BLaER1 (cell line): ENCODE measurements around the gene MYPN.
"Not testable (repeated sequence)": the region's sequence is repeated elsewhere in the genome, so short reads cannot be mapped to it uniquely, and the experiment has no call there.

Experiments
- H3K27ac ChIP-seq: shearing (Covaris generic); formaldehyde crosslinking; 2 replicates; pipeline ENCODE4 v1.8.1; 2022
- H3K27me3 ChIP-seq: shearing (Covaris generic); formaldehyde crosslinking; 2 replicates; pipeline ENCODE4 v1.8.1; 2022
- H3K36me3 ChIP-seq: shearing (Covaris generic); formaldehyde crosslinking; 2 replicates; pipeline ENCODE4 v1.8.1; 2022
- H3K4me1 ChIP-seq: shearing (Covaris generic); formaldehyde crosslinking; 2 replicates; pipeline ENCODE4 v1.8.1; 2022
- H3K4me2 ChIP-seq: shearing (Covaris generic); formaldehyde crosslinking; 2 replicates; pipeline ENCODE4 v1.8.1; 2022
- H3K4me3 ChIP-seq: shearing (Covaris generic); formaldehyde crosslinking; 2 replicates; pipeline ENCODE4 v1.8.1; 2022
- H3K9ac ChIP-seq: shearing (Covaris generic); formaldehyde crosslinking; 2 replicates; pipeline ENCODE4 v1.8.1; 2022
- H3K9me3 ChIP-seq: shearing (Covaris generic); formaldehyde crosslinking; 2 replicates; pipeline ENCODE4 v1.8.1; 2022
- H4K20me1 ChIP-seq: shearing (Covaris generic); formaldehyde crosslinking; 2 replicates; pipeline ENCODE4 v1.8.1; 2022
- Cebpa-rat ChIP-seq: shearing (Covaris generic); IDR thresholded peaks from 2 replicates; pipeline ENCODE4 v1.8.1; 2022

The MYPN gene

GRCh38 chr10:68235111-68235510 lies 125.8 kb downstream of the MYPN start:
- no peak overlapping the region for H3K9ac ChIP-seq
- no peaks in the 10 kb centered on the region for H3K36me3 ChIP-seq
- no peak overlapping the region for H3K4me3 ChIP-seq
- no peak overlapping the region for H3K4me2 ChIP-seq
- peaks cover 5% of the 10 kb centered on the region for H3K4me1 ChIP-seq
- peaks cover 18% of the 10 kb centered on the region for H3K9me3 ChIP-seq
- no peak for TF ChIP-seq Cebpa-rat
- no peaks in the 10 kb centered on the region for H4K20me1 ChIP-seq
- H3K27ac ChIP-seq: no peak overlapping the region
- peaks cover 31% of the 10 kb centered on the region for H3K27me3 ChIP-seq

GRCh38 chr10:68235581-68235980 lies 126.3 kb downstream of the MYPN start:
- no peak overlapping the region for H3K27ac ChIP-seq
- no peak overlapping the region for H3K9ac ChIP-seq
- peaks cover 27% of the 10 kb centered on the region for H3K27me3 ChIP-seq
- H3K4me3 ChIP-seq: no peak overlapping the region
- H3K9me3 ChIP-seq: peaks cover 16% of the 10 kb centered on the region
- H3K4me1 ChIP-seq: peaks cover 5% of the 10 kb centered on the region
- H3K4me2 ChIP-seq: no peak overlapping the region
- no peak for TF ChIP-seq Cebpa-rat
- H3K36me3 ChIP-seq: no peaks in the 10 kb centered on the region
- H4K20me1 ChIP-seq: no peaks in the 10 kb centered on the region

- Histone ChIP-seq H3K4me3 (no peak overlapping the region), H3K36me3 (no peaks in the 10 kb centered on the region), H3K27me3 (peaks cover 11% of the 10 kb centered on the region), H3K9ac (no peak overlapping the region), H3K9me3 (no peaks in the 10 kb centered on the region), H4K20me1 (no peaks in the 10 kb centered on the region), H3K27ac (no peak overlapping the region), H3K4me2 (no peak overlapping the region), H3K4me1 (no peaks in the 10 kb centered on the region)
- no peak for TF ChIP-seq Cebpa-rat
These were observed 127.9 kb downstream of the MYPN start for GRCh38 chr10:68237173-68237572.

- Histone ChIP-seq H3K9me3 (no peaks in the 10 kb centered on the region), H3K4me1 (no peaks in the 10 kb centered on the region), H3K36me3 (no peaks in the 10 kb centered on the region), H4K20me1 (no peaks in the 10 kb centered on the region), H3K4me3 (no peak overlapping the region), H3K27ac (no peak overlapping the region), H3K9ac (no peak overlapping the region), H3K27me3 (0 out of 2 replicates have a peak, but pooled peaks cover 2% of the 10 kb centered on the region), H3K4me2 (no peak overlapping the region)
- no peak for TF ChIP-seq Cebpa-rat
These were observed 129.1 kb downstream of the MYPN start for GRCh38 chr10:68238371-68238770.

GRCh38 chr10:68239069-68239468 lies 129.8 kb downstream of the MYPN start:
- Histone ChIP-seq H3K9ac (no peak overlapping the region), H3K36me3 (no peaks in the 10 kb centered on the region), H4K20me1 (no peaks in the 10 kb centered on the region), H3K4me2 (no peak overlapping the region), H3K27me3 (no peaks in the 10 kb centered on the region), H3K4me3 (no peak overlapping the region), H3K27ac (no peak overlapping the region), H3K4me1 (no peaks in the 10 kb centered on the region), H3K9me3 (no peaks in the 10 kb centered on the region)
- no peak for TF ChIP-seq Cebpa-rat

- Histone ChIP-seq H3K9me3 (no peaks in the 10 kb centered on the region), H3K4me1 (no peaks in the 10 kb centered on the region), H4K20me1 (no peaks in the 10 kb centered on the region), H3K36me3 (no peaks in the 10 kb centered on the region), H3K4me2 (no peak overlapping the region), H3K27me3 (no peaks in the 10 kb centered on the region), H3K9ac (no peak overlapping the region), H3K4me3 (no peak overlapping the region), H3K27ac (no peak overlapping the region)
- TF ChIP-seq Cebpa-rat: no peak
These were observed 130.4 kb downstream of the MYPN start for GRCh38 chr10:68239596-68240150.

GRCh38 chr10:68242051-68242450 lies 132.8 kb downstream of the MYPN start:
- no peaks in the 10 kb centered on the region for H3K36me3 ChIP-seq
- H3K4me3 ChIP-seq: no peak overlapping the region
- H3K27me3 ChIP-seq: no peaks in the 10 kb centered on the region
- no peaks in the 10 kb centered on the region for H4K20me1 ChIP-seq
- H3K4me2 ChIP-seq: no peak overlapping the region
- no peak overlapping the region for H3K9ac ChIP-seq
- H3K27ac ChIP-seq: no peak overlapping the region
- TF ChIP-seq Cebpa-rat: no peak
- H3K4me1 ChIP-seq: no peaks in the 10 kb centered on the region
- H3K9me3 ChIP-seq: no peaks in the 10 kb centered on the region

GRCh38 chr10:68246397-68246796 lies 137.1 kb downstream of the MYPN start:
- not testable (repeated sequence) for H3K4me1 ChIP-seq, H3K36me3 ChIP-seq

GRCh38 chr10:68247931-68248330 lies 138.6 kb downstream of the MYPN start:
- Histone ChIP-seq H3K36me3 (no peaks in the 10 kb centered on the region), H3K27me3 (no peaks in the 10 kb centered on the region), H3K9me3 (no peaks in the 10 kb centered on the region), H3K4me1 (no peaks in the 10 kb centered on the region), H3K4me3 (no peak overlapping the region), H4K20me1 (no peaks in the 10 kb centered on the region), H3K4me2 (no peak overlapping the region), H3K27ac (no peak overlapping the region), H3K9ac (no peak overlapping the region)
- no peak for TF ChIP-seq Cebpa-rat

More at GRCh38 chr10:68246397-68246796, 137.1 kb downstream of the MYPN start:
- H3K9me3 ChIP-seq, H4K20me1 ChIP-seq, H3K4me2 ChIP-seq, H3K4me3 ChIP-seq, H3K9ac ChIP-seq, H3K27me3 ChIP-seq, H3K27ac ChIP-seq: not testable (repeated sequence)

GRCh38 chr10:68249297-68249696 lies 140.0 kb downstream of the MYPN start:
- Histone ChIP-seq H3K9me3 (no peaks in the 10 kb centered on the region), H3K27me3 (no peaks in the 10 kb centered on the region)

GRCh38 chr10:68251151-68251550 lies 141.9 kb downstream of the MYPN start:
- Histone ChIP-seq H3K9me3 (no peaks in the 10 kb centered on the region), H4K20me1 (no peaks in the 10 kb centered on the region), H3K27ac (no peak overlapping the region), H3K9ac (no peak overlapping the region), H3K36me3 (no peaks in the 10 kb centered on the region), H3K27me3 (no peaks in the 10 kb centered on the region), H3K4me3 (no peak overlapping the region), H3K4me2 (no peak overlapping the region), H3K4me1 (no peaks in the 10 kb centered on the region)
- no peak for TF ChIP-seq Cebpa-rat

More at GRCh38 chr10:68249297-68249696, 140.0 kb downstream of the MYPN start:
- H3K4me2 ChIP-seq: no peak overlapping the region
- H3K9ac ChIP-seq: no peak overlapping the region
- H3K27ac ChIP-seq: no peak overlapping the region
- no peak overlapping the region for H3K4me3 ChIP-seq
- no peak for TF ChIP-seq Cebpa-rat
- H4K20me1 ChIP-seq: no peaks in the 10 kb centered on the region
- H3K36me3 ChIP-seq: no peaks in the 10 kb centered on the region
- H3K4me1 ChIP-seq: no peaks in the 10 kb centered on the region
